ENCODE data around the gene OPCML. TPM values are rescaled to one million over a fixed set of nuclear protein-coding genes. Genes with fewer than 3 reads are reported as not detected.

The OPCML gene
- total and polyA plus RNA-seq, 2 donors (not counting 1 experiment from before 2014, with no cell fraction given): 0.99 to 2.8 TPM

- no peak for DNase-seq (ENCODE audit: low read depth in 2 of 2)
- H3K4me3 ChIP-seq (replicated peaks in 1 of 4; ENCODE audit: control extremely low read depth in 1 of 4, insufficient read depth in 1 of 4, low read depth in 3 of 4, low read length in 4 of 4): no peak overlapping the region
These were observed 221.1 kb downstream of the OPCML start for GRCh38 chr11:133311230-133311629.

GRCh38 chr11:133306019-133306418, 226.3 kb downstream of the OPCML start:
- H3K4me1 ChIP-seq (ENCODE audit: control insufficient read depth, extremely low read depth, insufficient read depth, low read length): no peaks in the 10 kb centered on the region
- TF ChIP-seq EZH2 (IDR thresholded peaks at IDR 0.05; ENCODE audit: low read length, missing control alignments) (no peak), CTCF (conservative IDR thresholded peaks at IDR 0.05 in 1 of 2, IDR thresholded peaks at IDR 0.05 in 1 of 2; ENCODE audit: low read depth in 1 of 2, low read length in 2 of 2) (no peak)
- no peak overlapping the region for H3K4me3 ChIP-seq (replicated peaks in 1 of 4; ENCODE audit: control extremely low read depth in 1 of 4, insufficient read depth in 1 of 4, low read depth in 3 of 4, low read length in 4 of 4)
- no peaks in the 10 kb centered on the region for H4K20me1 ChIP-seq (ENCODE audit: control insufficient read depth, extremely low read depth, insufficient read depth, low read length)
- H3K9ac ChIP-seq (ENCODE audit: insufficient read depth, low read length): no peak overlapping the region
- H3K4me2 ChIP-seq (ENCODE audit: extremely low read depth, insufficient read depth, low read length): no peak overlapping the region
- H3K27me3 ChIP-seq (ENCODE audit: control insufficient read depth, insufficient read depth, low read length): no peaks in the 10 kb centered on the region
- H2AFZ ChIP-seq (ENCODE audit: low read length): no peak overlapping the region
- no peak overlapping the region for H3K27ac ChIP-seq (ENCODE audit: insufficient read depth, low read length)
- no peaks in the 10 kb centered on the region for H3K36me3 ChIP-seq (ENCODE audit: control insufficient read depth, insufficient read depth, low read length)
- H3K79me2 ChIP-seq (ENCODE audit: control insufficient read depth, insufficient read depth, low read length): no peaks in the 10 kb centered on the region
- no peak for DNase-seq (ENCODE audit: low read depth in 2 of 2)
- H3K9me3 ChIP-seq (ENCODE audit: control insufficient read depth, insufficient read depth, low read depth, low read length): no peaks in the 10 kb centered on the region

More at GRCh38 chr11:133311230-133311629, 221.1 kb downstream of the OPCML start:
- no peaks in the 10 kb centered on the region for H4K20me1 ChIP-seq (ENCODE audit: control insufficient read depth, extremely low read depth, insufficient read depth, low read length)
- no peaks in the 10 kb centered on the region for H3K27me3 ChIP-seq (ENCODE audit: control insufficient read depth, insufficient read depth, low read length)
- H3K27ac ChIP-seq (ENCODE audit: insufficient read depth, low read length): no peak overlapping the region
- H2AFZ ChIP-seq (ENCODE audit: low read length): no peak overlapping the region
- H3K79me2 ChIP-seq (ENCODE audit: control insufficient read depth, insufficient read depth, low read length): no peaks in the 10 kb centered on the region
- TF ChIP-seq CTCF (conservative IDR thresholded peaks at IDR 0.05 in 1 of 2, IDR thresholded peaks at IDR 0.05 in 1 of 2; ENCODE audit: low read depth in 1 of 2, low read length in 2 of 2) (no peak), EZH2 (IDR thresholded peaks at IDR 0.05; ENCODE audit: low read length, missing control alignments) (no peak)
- H3K9ac ChIP-seq (ENCODE audit: insufficient read depth, low read length): no peak overlapping the region
- no peak overlapping the region for H3K4me2 ChIP-seq (ENCODE audit: extremely low read depth, insufficient read depth, low read length)
- H3K4me1 ChIP-seq (ENCODE audit: control insufficient read depth, extremely low read depth, insufficient read depth, low read length): no peaks in the 10 kb centered on the region
- no peaks in the 10 kb centered on the region for H3K9me3 ChIP-seq (ENCODE audit: control insufficient read depth, insufficient read depth, low read depth, low read length)
- H3K36me3 ChIP-seq (ENCODE audit: control insufficient read depth, insufficient read depth, low read length): no peaks in the 10 kb centered on the region

GRCh38 chr11:133305208-133305956, 226.9 kb downstream of the OPCML start:
- Histone ChIP-seq H3K4me3 (replicated peaks in 1 of 4; ENCODE audit: control extremely low read depth in 1 of 4, insufficient read depth in 1 of 4, low read depth in 3 of 4, low read length in 4 of 4) (no peak overlapping the region), H3K36me3 (ENCODE audit: control insufficient read depth, insufficient read depth, low read length) (no peaks in the 10 kb centered on the region), H3K9ac (ENCODE audit: insufficient read depth, low read length) (no peak overlapping the region), H3K4me1 (ENCODE audit: control insufficient read depth, extremely low read depth, insufficient read depth, low read length) (no peaks in the 10 kb centered on the region), H3K27me3 (ENCODE audit: control insufficient read depth, insufficient read depth, low read length) (no peaks in the 10 kb centered on the region), H3K79me2 (ENCODE audit: control insufficient read depth, insufficient read depth, low read length) (no peaks in the 10 kb centered on the region), H3K9me3 (ENCODE audit: control insufficient read depth, insufficient read depth, low read depth, low read length) (no peaks in the 10 kb centered on the region), H2AFZ (ENCODE audit: low read length) (no peak overlapping the region), H3K4me2 (ENCODE audit: extremely low read depth, insufficient read depth, low read length) (no peak overlapping the region), H3K27ac (ENCODE audit: insufficient read depth, low read length) (no peak overlapping the region), H4K20me1 (ENCODE audit: control insufficient read depth, extremely low read depth, insufficient read depth, low read length) (no peaks in the 10 kb centered on the region)
- DNase-seq (ENCODE audit: low read depth in 2 of 2): no peak
- no peak for TF ChIP-seq EZH2 (IDR thresholded peaks at IDR 0.05; ENCODE audit: low read length, missing control alignments)
- no peak for TF ChIP-seq CTCF (conservative IDR thresholded peaks at IDR 0.05 in 1 of 2, IDR thresholded peaks at IDR 0.05 in 1 of 2; ENCODE audit: low read depth in 1 of 2, low read length in 2 of 2)
